HFFc6 (cell line): ENCODE data around the gene FMN2. TPM values are rescaled to one million over a fixed set of nuclear protein-coding genes. Genes with fewer than 3 reads are reported as not detected.

Experiments
- DNase-seq: peaks from one replicate; pipeline ENCODE4 v3.0.0-alpha.2; 2018
- H3K27ac Mint-ChIP-seq: 2 replicates; pipeline ENCODE4 v1.8.0; 2020; ENCODE audit warnings: mild to moderate bottlenecking, mixed read lengths
- H3K27me3 Mint-ChIP-seq: 2 replicates; pipeline ENCODE4 v1.8.0; 2021; ENCODE audit warnings: mild to moderate bottlenecking, moderate library complexity, mixed read lengths; ENCODE audit not compliant: insufficient read depth
- H3K36me3 Mint-ChIP-seq: 2 replicates; pipeline ENCODE4 v1.8.0; 2021; ENCODE audit warnings: low read depth, mixed read lengths
- H3K4me1 Mint-ChIP-seq: 2 replicates; pipeline ENCODE4 v1.8.0; 2020; ENCODE audit warnings: low read depth, mixed read lengths
- H3K4me3 Mint-ChIP-seq: 2 replicates; pipeline ENCODE4 v1.8.0; 2020; ENCODE audit warnings: mild to moderate bottlenecking, moderate library complexity, mixed read lengths
- H3K9me3 Mint-ChIP-seq: 2 replicates; pipeline ENCODE4 v1.8.0; 2020; ENCODE audit warnings: mild to moderate bottlenecking, mixed read lengths
- total RNA-seq, 6 experiments: library from RNA; stranded (reverse); fragmentation: NEBNext Ultra II Directional; extraction: Animal tissue kit (Norgen Biotek cat#: 25700); gene quantifications; 2 replicates in 1 of 6; 3 replicates in 5 of 6; pipeline ENCODE4 v1.2.3, GENCODE V29; 2021
- TF ChIP-seq, protein P1 (sequence below): fragments of 200-600 bp; sonication (generic); IDR thresholded peaks from 2 replicates; pipeline ENCODE4 v1.5.0; 2021; ENCODE audit warnings: antibody characterized with exemption, mild to moderate bottlenecking

Gene FMN2
- total RNA-seq, 6 experiments from 2014 or later: 82.6 to 115 (median 96.4) TPM

DNA sequence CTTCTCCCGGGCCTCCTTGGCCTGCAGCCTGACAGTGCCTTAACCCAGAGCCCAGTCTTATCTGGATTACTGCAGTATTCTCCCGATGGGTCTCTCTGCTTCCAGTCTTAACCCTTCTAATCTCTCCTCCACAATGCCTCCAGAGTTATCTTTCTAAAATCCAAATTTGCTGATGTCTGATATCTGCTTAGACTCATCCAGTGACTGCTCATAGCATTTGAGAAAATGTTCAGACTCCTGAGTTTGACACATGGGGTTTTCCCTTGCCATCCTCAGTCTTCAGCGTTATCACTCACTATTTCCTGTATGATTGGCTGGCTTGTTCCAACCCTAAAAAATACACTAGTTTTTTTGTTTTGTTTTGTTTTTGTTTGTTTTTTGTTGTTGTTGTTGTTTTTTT lies 102.0 kb downstream of the FMN2 start:
- Mint-ChIP-seq H3K27ac (peak overlapping the region; percentile 67; the same call in 1 of the 2 replicates), H3K9me3 (no peaks in the 10 kb centered on the region), H3K4me1 (peaks cover 74% of the 10 kb centered on the region), H3K4me3 (no peak overlapping the region), H3K36me3 (peaks cover 79% of the 10 kb centered on the region), H3K27me3 (peaks cover 12% of the 10 kb centered on the region)
- TF ChIP-seq, protein P1, sequence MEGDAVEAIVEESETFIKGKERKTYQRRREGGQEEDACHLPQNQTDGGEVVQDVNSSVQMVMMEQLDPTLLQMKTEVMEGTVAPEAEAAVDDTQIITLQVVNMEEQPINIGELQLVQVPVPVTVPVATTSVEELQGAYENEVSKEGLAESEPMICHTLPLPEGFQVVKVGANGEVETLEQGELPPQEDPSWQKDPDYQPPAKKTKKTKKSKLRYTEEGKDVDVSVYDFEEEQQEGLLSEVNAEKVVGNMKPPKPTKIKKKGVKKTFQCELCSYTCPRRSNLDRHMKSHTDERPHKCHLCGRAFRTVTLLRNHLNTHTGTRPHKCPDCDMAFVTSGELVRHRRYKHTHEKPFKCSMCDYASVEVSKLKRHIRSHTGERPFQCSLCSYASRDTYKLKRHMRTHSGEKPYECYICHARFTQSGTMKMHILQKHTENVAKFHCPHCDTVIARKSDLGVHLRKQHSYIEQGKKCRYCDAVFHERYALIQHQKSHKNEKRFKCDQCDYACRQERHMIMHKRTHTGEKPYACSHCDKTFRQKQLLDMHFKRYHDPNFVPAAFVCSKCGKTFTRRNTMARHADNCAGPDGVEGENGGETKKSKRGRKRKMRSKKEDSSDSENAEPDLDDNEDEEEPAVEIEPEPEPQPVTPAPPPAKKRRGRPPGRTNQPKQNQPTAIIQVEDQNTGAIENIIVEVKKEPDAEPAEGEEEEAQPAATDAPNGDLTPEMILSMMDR: no peak
- DNase-seq: no peak

GRCh38 chr1:240194120-240194519 lies 102.4 kb downstream of the FMN2 start:
- TF ChIP-seq, protein P1: no peak
- H3K27ac Mint-ChIP-seq: peak overlapping the region; percentile 67

DNA sequence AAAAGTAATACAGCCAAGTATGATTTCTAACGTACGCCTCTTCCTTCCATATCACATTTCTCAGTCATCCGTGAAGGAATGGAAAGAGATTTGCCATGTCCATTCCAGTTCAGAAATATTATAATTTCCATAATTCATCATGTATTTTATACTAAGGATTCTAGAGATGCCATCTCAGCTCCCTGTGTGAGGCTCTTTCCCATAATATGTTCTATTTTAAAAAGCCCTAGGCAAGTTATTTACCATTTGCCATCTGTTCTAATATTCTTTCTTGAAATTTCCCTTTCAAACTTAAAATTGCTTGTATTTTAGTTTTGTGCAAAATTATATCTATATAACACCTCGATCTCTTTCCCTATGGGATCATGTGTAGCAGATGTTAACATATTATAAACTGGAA lies 106.7 kb downstream of the FMN2 start:
- TF ChIP-seq, protein P1: no peak

More at GRCh38 chr1:240194120-240194519, 102.4 kb downstream of the FMN2 start:
- peak; percentile 74 for DNase-seq
- Mint-ChIP-seq H3K9me3 (no peaks in the 10 kb centered on the region), H3K27me3 (peaks cover 12% of the 10 kb centered on the region), H3K36me3 (peaks cover 77% of the 10 kb centered on the region), H3K4me3 (peak overlapping the region; percentile 3; the same call in 1 of the 2 replicates), H3K4me1 (peaks cover 70% of the 10 kb centered on the region)

GRCh38 chr1:240199758-240200645 lies 108.3 kb downstream of the FMN2 start:
- peaks cover 24% of the 10 kb centered on the region for H3K9me3 Mint-ChIP-seq
- H3K4me3 Mint-ChIP-seq: no peak overlapping the region
- H3K27ac Mint-ChIP-seq: peak overlapping the region; percentile 5; the same call in 1 of the 2 replicates
- H3K27me3 Mint-ChIP-seq: peaks cover 4% of the 10 kb centered on the region
- H3K4me1 Mint-ChIP-seq: peaks cover 31% of the 10 kb centered on the region
- peaks cover 82% of the 10 kb centered on the region for H3K36me3 Mint-ChIP-seq
- TF ChIP-seq, protein P1: no peak
- DNase-seq: no peak

More for the DNA sequence above, 106.7 kb downstream of the FMN2 start:
- H3K4me3 Mint-ChIP-seq: no peak overlapping the region
- peaks cover 82% of the 10 kb centered on the region for H3K36me3 Mint-ChIP-seq
- no peak for DNase-seq
- peak overlapping the region; percentile 17; the same call in 1 of the 2 replicates for H3K27ac Mint-ChIP-seq
- H3K9me3 Mint-ChIP-seq: peaks cover 23% of the 10 kb centered on the region
- H3K27me3 Mint-ChIP-seq: peaks cover 5% of the 10 kb centered on the region
- peaks cover 41% of the 10 kb centered on the region for H3K4me1 Mint-ChIP-seq

GRCh38 chr1:240201931-240202330 lies 110.2 kb downstream of the FMN2 start:
- Mint-ChIP-seq H3K27me3 (peaks cover 1% of the 10 kb centered on the region), H3K36me3 (peaks cover 70% of the 10 kb centered on the region), H3K4me3 (no peak overlapping the region), H3K27ac (peak overlapping the region; percentile 54; the same call in 1 of the 2 replicates), H3K9me3 (peaks cover 27% of the 10 kb centered on the region), H3K4me1 (peaks cover 25% of the 10 kb centered on the region)
- DNase-seq: no peak
- TF ChIP-seq, protein P1: no peak
